Right kidney (tissue), 9 donors: Measurements from ENCODE around the gene HDC.

Experiments used
- DNase-seq: peaks from one replicate; pipeline ENCODE4 v3.0.0-alpha.2; 2016
- long read RNA-seq, 8 donors: transcript quantifications; one replicate each; lab custom pipeline, GENCODE V29; 2026

HDC gene, protein sequence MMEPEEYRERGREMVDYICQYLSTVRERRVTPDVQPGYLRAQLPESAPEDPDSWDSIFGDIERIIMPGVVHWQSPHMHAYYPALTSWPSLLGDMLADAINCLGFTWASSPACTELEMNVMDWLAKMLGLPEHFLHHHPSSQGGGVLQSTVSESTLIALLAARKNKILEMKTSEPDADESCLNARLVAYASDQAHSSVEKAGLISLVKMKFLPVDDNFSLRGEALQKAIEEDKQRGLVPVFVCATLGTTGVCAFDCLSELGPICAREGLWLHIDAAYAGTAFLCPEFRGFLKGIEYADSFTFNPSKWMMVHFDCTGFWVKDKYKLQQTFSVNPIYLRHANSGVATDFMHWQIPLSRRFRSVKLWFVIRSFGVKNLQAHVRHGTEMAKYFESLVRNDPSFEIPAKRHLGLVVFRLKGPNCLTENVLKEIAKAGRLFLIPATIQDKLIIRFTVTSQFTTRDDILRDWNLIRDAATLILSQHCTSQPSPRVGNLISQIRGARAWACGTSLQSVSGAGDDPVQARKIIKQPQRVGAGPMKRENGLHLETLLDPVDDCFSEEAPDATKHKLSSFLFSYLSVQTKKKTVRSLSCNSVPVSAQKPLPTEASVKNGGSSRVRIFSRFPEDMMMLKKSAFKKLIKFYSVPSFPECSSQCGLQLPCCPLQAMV
- long read RNA-seq, donor 1: 0 reads
- long read RNA-seq, donor 2: 0 reads
- long read RNA-seq, donor 3: 0 reads
- long read RNA-seq, donor 4, partial matches to known transcripts: 21 of 21 reads
- long read RNA-seq, donor 4, other reads (novel, unspliced or antisense): 0 of 21 reads
- long read RNA-seq, donor 5: 0 reads
- long read RNA-seq, donor 6: 0 reads
- long read RNA-seq, donor 7: 0 reads
- long read RNA-seq, donor 8: 0 reads

DNA sequence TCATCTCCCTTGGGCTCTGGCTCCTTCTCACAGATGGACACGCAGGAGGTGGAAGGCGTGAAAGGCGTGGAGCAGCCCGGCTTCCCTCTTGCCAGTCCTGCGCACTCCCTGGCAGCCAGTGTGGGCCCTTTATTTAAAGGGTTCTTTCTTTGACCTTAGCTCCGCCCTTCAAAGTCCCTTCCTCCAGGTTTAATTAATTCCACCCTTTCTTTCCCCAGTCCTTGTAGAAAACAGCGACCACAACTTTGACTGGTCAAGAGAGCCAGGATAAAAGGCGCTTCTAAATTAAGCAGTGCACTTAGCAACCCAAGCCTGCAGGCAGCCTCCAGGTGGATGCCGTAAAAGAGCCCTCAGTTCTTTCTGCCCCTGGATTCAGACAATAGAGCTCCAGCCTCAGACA lies at the start of gene HDC:
Gene HDC (minus strand): TSS at position 107 of the 400 bp plus-strand sequence. CDS start 103 bp downstream, at position 4.
- no peak for DNase-seq

DNA sequence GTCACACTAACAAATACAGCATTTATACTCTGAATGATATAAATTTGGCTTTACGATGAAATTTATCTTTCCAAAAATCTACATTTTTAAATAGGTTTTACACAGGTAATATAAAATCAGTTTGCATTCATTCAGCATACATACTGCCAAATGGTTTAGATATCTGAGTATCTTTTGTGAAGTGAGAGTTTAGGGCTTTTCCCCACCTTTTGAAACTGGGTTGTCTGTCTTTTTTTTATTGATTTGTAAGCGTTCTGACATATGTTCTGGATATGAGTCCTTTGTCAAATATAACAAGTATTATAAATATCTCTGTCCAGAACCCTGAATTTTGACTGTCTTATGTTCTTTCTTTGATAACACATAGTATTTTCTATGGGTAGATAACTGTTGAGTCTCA lies 47.1 kb upstream of the HDC start:
- no peak for DNase-seq

DNA sequence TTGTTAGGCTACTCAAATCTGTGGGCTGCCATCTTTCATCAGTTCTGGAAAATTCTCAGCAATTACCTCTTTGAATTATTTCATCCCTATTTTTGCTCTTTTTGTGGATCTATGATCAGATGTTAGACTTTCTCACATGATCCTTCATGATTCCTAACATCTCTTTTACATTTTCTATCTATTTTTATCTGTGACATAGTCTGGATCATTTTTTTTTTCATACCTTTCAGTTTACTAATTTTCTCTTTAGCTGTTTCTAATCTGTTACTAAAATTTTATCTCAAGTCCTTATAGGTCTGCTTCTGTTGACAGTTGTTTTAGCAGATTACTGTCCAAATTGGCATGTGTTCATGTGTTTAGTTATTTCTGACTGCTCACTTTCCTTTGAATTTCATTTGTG lies 42.3 kb upstream of the HDC start:
- DNase-seq: no peak

DNA sequence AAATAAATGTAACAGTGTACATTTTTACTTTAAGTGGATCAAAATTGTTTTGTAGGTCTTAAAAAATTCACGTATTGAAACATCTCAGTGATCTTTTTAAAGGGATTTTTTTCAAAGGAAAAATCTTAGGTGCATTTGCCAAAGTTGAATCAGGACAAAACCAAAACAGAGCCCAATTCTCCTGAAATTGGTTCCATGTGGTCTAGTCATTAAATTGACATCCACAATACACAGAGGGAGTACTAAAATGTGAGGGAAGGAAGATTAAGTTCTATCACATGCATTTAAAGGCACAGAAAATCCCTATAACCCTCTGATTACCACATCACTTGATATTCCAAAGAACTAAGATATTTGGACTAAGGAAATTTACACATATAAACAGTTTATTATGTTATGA lies 39.3 kb upstream of the HDC start:
- no peak for DNase-seq

DNA sequence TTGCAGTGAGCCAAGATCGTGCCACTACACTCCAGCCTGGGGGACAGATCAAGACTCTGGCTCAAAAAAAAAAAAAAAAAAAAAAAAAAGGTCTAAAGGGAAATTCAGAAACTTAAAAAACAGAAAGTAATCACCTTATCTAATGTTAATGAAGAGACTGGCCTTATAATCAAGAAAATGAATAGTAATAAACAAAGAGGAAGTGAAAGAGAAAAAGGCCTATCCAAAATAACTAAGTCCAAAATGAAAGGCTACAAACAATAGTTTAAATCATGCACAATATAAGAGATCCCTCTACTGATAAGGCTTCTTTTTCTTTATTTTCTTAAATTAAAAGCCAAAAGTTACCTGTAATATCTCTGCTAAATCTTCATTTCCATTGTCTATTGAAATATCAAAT lies 37.1 kb upstream of the HDC start:
- DNase-seq: no peak

DNA sequence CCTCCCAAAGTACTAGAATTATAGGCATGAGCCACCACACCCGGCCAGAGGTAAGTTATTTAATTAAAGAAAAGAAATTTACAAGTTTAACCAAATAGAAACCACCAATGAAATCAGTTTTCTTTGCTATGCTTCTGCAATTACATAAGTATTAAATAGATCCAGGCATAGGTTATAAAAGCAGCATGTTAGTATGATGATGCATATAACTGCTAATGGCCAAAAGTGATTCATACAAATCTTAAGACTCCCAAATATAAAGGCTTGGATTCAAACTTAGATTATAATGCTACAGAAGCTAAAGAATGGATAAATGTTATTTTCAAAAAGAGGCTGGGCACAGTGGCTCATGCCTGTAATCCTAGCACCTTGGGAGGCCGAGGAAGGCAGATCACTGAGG lies 32.8 kb upstream of the HDC start:
- DNase-seq: no peak

DNA sequence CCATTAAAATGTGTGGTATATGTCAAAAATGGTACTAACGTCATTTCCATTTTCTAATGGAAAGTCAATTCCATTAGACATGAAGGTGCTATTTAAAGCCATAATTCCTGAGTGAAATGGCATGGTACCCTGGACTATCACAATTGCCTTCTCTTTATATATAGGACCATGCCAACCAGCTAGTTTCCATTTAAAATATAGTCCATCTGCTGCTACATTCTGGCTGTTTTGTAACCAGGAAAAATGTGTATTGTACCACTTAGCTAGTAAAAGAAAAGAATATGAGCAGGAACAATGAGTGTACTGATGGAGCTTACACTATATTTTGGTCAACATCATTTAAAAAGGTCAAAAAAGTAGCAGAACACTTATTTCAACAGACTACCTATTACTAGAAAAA lies 30.4 kb upstream of the HDC start:
- DNase-seq: no peak

DNA sequence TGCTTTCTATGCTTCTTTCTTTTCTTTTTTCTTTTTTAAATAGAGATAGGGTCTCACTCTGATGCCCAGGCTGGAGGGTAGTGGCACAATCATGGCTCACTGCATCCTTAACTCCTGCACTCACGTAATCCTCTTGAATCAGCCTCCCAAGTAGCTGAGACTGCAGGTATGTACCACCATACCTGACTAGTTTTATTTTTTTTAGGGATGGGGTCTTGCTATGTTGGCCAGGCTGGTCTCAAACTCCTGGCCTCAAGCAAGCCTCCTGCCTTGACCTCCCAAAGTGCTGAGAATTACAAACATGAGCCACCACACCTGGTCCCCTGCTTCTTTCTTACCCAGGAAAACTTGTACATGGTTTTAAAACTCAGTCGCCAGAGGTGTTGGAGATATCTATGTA lies 24.2 kb upstream of the HDC start:
- no peak for DNase-seq

DNA sequence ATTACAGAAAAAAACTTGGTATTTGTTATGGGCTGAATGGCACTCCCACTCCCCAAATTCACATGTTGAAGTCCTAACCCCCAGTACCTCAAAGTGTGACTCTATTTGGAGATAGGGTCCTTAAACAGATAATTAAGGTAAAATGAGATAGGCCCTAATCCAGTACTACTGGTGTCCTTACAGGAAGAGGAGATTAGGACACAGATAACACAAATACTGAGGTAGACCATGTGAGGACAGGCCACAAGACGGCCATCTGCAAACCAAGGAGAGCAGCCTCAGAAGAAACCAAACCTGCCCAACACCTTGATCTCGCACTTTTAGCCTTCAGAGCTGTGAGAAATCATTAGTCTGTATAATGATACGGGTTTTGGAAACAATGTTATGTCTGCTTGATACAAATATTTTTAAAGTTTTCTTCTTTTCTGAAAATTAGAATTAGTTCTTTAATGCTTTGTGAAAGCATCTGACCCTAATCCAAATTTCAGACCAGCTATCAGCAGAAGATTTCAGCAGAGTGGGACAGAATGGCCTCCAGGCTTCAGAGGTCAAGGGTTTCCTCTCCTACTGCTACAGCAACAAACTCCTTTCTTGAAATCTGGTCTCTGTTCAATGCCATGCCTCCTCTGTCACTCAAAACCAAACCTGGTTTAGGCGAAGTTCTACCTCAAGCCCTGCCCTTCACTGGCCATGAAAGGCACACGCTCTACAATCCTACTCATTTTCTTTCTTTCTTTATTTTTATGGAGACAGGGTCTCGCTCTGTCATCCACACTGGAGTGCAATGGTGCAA lies 22.0 kb upstream of the HDC start:
- DNase-seq: no peak

DNA sequence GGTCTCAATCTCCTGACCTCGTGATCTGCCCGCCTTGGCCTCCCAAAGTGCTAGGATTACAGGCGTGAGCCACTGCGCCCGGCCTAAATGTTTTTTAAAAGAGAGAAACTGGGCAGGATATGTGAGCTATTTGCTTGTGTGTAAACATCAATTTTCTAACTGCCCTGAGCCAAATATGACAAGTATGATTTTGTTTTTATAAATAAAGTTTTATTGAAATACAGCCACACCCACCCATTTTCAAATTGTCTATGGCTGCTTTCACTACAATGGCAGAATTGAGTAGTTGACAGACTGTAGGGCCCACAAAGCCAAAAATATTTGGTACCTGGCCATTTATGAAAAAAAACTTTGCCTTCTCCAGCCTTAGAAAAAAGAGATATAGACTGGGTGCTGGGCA lies 15.9 kb upstream of the HDC start:
- DNase-seq: no peak

DNA sequence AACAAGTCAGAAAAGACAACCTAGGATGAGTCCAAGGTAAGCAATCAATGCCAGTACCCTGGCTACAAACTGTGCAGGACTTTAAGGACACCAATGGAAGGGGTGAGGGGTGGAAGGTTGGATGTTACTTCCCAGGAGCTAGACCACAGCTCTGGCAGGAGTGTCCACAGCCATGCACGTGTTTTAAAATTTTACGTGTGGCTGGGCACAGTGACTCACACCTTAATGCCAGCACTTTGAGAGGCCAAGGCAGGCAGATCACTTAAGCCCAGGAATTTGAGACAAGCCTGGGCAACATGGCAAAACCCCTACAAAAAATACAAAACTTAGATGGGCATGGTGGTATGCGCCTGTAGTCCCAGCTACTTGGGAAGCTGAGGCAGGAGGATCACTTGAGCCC lies 14.7 kb upstream of the HDC start:
- no peak for DNase-seq

DNA sequence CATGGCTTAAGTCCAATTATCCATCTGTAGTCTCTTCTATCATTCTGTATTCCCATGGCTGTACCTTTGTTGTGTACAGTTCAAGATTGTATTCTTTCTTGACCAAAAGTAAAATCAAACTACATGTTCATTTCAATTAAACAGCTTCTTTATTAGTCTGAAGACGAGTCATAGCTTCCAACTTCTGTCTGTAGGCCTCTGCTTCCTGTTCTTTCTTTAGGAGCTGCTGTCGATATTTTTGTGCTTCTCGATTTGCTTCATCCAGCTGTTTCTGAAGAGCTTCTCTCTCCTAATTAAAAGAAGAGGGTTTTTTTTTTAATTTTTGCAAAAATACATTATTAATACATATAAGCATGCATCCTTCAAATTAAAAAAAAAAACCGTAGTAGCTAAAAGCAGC lies 13.0 kb upstream of the HDC start:
- no peak for DNase-seq

DNA sequence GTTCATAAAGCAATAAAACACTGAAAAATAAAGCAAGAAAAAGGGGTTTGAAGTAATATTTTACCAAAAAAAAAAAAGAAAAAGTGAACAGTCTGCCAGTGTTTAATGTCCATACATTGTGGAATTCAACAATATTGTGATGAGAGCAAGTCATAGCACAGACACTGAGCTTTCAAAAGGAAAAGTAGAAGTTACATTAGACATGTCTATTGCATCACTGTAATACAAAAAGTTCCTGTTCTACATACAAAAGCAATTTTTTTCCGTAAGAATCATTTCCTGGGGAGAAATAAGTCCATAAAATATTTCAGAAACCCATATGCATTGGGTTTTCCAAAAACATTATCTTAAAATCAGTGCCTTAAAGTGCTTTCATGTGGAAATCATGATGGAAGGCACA lies 11.8 kb upstream of the HDC start:
- no peak for DNase-seq

DNA sequence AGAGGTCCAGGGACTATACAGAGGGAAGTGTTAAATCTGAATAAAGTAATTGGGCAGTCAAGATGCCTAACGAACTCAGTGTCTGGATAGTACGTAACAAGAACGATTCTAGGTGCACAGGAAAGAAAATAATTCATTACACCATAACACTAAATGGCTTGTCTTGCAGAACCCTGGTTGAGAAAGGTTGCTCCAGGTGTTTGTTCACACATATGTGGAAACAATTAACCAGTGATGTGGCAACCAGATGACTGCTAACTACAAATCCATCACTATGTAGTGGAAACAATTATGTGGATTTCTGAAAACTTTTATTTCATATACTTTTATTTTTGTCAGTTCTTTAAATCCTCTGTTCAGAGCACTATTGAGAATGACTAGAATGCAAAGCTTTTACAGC lies 10.4 kb upstream of the HDC start:
- DNase-seq: no peak

DNA sequence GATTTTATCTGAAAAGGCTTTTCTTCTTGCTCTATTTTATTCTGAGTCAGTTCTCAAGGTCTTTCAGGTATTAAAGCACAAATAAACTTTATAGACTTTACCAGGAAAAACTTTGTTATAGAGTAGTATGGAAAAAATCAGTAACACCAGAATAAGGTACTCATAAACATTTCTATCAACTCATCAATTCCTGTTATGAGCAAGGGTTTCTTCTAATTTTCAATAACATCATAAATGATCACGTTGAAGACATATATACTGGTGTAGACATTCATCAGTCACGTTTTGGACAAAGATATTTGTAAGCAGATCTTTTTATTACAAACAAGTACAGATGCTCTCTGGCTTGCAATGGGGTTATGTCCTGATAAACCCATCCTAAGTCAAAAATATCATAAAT lies 9.6 kb upstream of the HDC start:
- no peak for DNase-seq

DNA sequence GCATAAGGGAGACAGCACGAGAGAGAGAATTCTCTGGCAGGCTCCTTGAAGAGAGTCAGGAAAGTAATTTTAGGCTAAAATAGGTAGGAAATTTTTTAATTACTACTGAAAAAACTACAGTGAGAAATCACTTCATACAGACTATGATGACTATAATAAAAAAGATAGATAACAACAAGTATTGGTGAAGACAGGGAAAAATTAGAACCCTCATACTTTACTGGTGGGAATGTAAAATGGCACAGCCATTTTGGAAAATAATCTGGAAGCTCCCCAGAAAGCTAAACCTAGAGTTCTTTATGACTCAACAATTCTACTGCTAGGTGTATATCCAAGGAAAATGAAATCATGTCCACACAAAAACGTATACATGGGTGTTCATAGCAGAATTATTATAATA lies 2.1 kb upstream of the HDC start:
- DNase-seq: no peak

DNA sequence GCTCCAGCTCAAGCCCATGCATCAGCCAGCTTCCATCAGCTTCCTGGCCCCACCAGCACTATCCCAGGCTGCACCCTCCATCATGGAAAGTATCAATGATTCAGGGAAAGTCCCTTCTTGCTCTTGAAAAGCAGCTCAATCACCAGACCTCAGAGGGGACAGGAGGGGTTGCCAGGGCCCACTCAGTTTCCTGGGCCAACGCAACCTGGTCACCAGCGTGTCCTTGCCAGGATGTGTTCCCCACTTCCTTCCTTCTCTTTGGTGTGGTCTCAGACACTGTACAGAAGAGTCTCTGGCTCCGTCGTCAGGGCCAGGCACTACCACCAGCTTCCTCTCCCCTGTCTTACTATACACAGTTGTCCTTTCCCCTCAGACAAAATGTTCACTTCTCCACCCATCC lies 3.0 kb downstream of the HDC start:
- no peak for DNase-seq

DNA sequence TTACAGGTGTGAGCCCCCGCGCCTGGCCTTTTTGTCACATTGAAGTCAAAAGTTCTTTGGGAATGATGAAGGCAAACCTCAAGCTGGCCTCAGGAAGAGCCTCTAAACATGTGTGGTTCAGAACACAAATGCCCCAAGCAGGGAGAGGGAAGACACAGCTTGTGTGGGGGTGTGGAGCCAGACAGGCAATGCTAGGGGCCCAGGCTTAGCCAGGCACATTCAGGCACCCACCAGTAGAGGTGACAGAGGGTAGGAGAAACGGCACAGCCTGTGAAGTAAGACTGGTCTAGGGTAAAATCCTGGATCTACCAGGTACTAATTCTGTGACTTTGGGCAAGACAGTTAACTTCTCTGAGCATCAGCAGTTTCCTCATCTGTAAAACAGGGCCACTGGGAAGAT lies 3.5 kb downstream of the HDC start:
- DNase-seq: no peak

DNA sequence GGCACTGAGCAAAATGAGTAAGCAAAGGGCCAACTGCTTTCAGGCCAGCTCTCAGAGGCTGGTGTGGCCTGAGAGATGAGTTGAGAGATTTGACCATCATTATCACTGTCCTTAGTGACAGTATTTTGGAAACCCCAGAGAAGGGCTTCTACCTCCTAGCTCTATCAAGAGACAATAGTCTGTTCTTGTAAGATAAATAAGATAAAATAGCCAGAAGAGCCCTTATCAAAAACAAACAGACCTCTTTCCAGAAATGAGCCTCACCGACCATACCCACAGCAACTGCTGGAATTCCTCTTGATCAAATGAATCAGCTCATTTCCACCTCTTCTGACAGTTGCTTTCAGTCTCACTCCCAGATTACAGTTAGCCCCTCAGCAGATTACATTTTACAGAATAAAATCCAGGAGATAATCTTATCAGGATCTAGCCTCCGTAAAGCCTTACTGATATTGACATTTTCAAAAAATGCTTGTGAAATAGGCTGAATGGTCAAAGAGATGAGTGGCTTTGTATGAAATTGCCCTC lies 4.5 kb downstream of the HDC start:
- DNase-seq: no peak

DNA sequence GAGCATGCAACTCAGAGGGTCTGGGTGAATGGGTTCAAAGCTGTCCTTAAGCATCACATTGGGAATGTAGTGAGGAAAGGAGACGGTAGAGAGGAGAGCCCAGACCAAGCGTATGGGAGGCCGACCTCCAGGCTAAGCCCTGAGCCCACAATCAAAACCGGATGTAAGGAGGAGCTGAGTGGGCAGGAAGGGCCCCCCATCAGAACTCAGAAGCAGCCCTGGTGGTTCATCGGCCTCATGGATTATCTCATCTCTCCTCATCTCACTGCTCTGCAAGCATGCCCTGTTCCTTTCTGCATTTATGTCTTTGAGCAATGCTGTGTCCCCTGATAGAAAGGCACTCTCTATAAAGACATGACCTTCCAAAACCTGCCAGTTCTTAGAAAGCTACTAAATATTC lies 6.2 kb downstream of the HDC start:
- no peak for DNase-seq

DNA sequence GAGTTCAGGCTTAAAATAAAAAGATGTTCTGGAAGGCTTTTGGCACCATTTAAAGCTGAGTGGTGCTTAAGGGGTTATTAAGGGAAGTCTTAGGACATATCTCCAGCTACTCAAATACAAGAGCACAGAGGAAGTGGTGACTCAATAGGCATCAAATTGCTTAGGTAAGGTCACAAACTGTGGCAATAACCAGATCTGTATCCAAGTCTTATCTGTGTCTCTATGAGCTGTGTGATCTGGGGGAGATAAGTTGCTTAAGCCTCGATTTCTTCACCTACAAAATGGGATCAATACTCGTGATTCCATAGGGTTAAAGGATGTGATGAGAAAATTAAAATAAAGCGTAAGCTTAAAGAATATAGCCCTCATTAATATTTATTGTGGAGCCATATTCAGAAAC lies 7.6 kb downstream of the HDC start:
- DNase-seq: no peak

DNA sequence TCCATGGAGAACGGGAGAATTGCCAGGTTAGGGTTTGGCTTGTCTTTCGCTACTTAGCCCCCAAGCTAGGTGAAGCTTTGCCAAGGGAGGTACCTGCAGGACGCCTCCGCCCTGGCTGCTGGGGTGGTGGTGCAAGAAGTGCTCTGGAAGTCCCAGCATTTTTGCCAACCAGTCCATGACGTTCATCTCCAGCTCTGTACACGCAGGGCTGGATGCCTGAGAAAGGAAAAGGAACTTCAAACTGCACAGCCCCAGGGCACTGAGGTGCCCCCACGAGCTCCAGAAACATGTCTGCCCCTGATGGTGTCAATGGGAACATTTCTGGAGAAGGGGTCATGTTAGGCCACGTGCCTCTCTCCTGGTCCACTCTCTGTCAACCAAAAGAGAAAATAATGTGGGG lies 8.2 kb downstream of the HDC start:
- DNase-seq: no peak
